ENCODE data around the gene ALB. TPM values are rescaled to one million over a fixed set of nuclear protein-coding genes. Genes with fewer than 3 reads are reported as not detected.

ALB gene
- total and polyA plus RNA-seq, 4 donors: 0.07 to 32.8 (median 4.4) TPM

- no peaks in the 10 kb centered on the region for H3K36me3 ChIP-seq (ENCODE audit: control insufficient read depth in 4 of 4, insufficient read depth in 4 of 4, low read length in 4 of 4)
- H3K27me3 ChIP-seq (ENCODE audit: control insufficient read depth in 3 of 3, insufficient read depth in 3 of 3, low read length in 2 of 3): no peaks in the 10 kb centered on the region
- no peaks in the 10 kb centered on the region for H3K9me3 ChIP-seq (ENCODE audit: control insufficient read depth in 4 of 4, insufficient read depth in 3 of 4, low read length in 3 of 4)
- no peak overlapping the region for H3K4me3 ChIP-seq
- no peak overlapping the region for H3K27ac ChIP-seq (ENCODE audit: low read depth in 1 of 2, low read length in 1 of 2)
- H3K4me1 ChIP-seq (ENCODE audit: control insufficient read depth in 5 of 5, insufficient read depth in 5 of 5, low read length in 5 of 5): no peaks in the 10 kb centered on the region
- DNase-seq (no peak), ATAC-seq (ENCODE audit: insufficient read depth, low FRiP score) (no peak)
- H3K9ac ChIP-seq (ENCODE audit: insufficient read depth in 1 of 2, low read length in 2 of 2): no peak overlapping the region
- TF ChIP-seq CTCF (IDR thresholded peaks at IDR 0.05; ENCODE audit: control extremely low read depth, extremely low read depth): no peak
Measured at GRCh38 chr4:73376251-73376650, 27.8 kb upstream of the ALB start.

GRCh38 chr4:73376976-73377375 lies 27.1 kb upstream of the ALB start:
- H3K9ac ChIP-seq (ENCODE audit: insufficient read depth in 1 of 2, low read length in 2 of 2): no peak overlapping the region
- DNase-seq: no peak
- H3K9me3 ChIP-seq (ENCODE audit: control insufficient read depth in 4 of 4, insufficient read depth in 3 of 4, low read length in 3 of 4): no peaks in the 10 kb centered on the region
- H3K27me3 ChIP-seq (ENCODE audit: control insufficient read depth in 3 of 3, insufficient read depth in 3 of 3, low read length in 2 of 3): no peaks in the 10 kb centered on the region
- no peaks in the 10 kb centered on the region for H3K36me3 ChIP-seq (ENCODE audit: control insufficient read depth in 4 of 4, insufficient read depth in 4 of 4, low read length in 4 of 4)
- no peak for ATAC-seq (ENCODE audit: insufficient read depth, low FRiP score)
- no peak overlapping the region for H3K27ac ChIP-seq (ENCODE audit: low read depth in 1 of 2, low read length in 1 of 2)
- 72 to 80% methylated on average over 4 of the region's 4 CpGs for WGBS, 2 donors
- TF ChIP-seq CTCF (IDR thresholded peaks at IDR 0.05; ENCODE audit: control extremely low read depth, extremely low read depth): no peak
- H3K4me3 ChIP-seq: no peak overlapping the region
- no peaks in the 10 kb centered on the region for H3K4me1 ChIP-seq (ENCODE audit: control insufficient read depth in 5 of 5, insufficient read depth in 5 of 5, low read length in 5 of 5)

- Histone ChIP-seq H3K27me3 (ENCODE audit: control insufficient read depth in 3 of 3, insufficient read depth in 3 of 3, low read length in 2 of 3) (no peaks in the 10 kb centered on the region), H3K4me1 (ENCODE audit: control insufficient read depth in 5 of 5, insufficient read depth in 5 of 5, low read length in 5 of 5) (no peaks in the 10 kb centered on the region), H3K9ac (ENCODE audit: insufficient read depth in 1 of 2, low read length in 2 of 2) (no peak overlapping the region), H3K36me3 (ENCODE audit: control insufficient read depth in 4 of 4, insufficient read depth in 4 of 4, low read length in 4 of 4) (no peaks in the 10 kb centered on the region), H3K9me3 (ENCODE audit: control insufficient read depth in 4 of 4, insufficient read depth in 3 of 4, low read length in 3 of 4) (no peaks in the 10 kb centered on the region), H3K4me3 (no peak overlapping the region), H3K27ac (ENCODE audit: low read depth in 1 of 2, low read length in 1 of 2) (no peak overlapping the region)
- no peak for DNase-seq
- TF ChIP-seq CTCF (IDR thresholded peaks at IDR 0.05; ENCODE audit: control extremely low read depth, extremely low read depth): no peak
- ATAC-seq (ENCODE audit: insufficient read depth, low FRiP score): no peak
- WGBS, 2 donors: 57 to 69% methylated on average over 5 of the region's 5 CpGs
Measured at GRCh38 chr4:73378887-73379286, 25.2 kb upstream of the ALB start.

- no peak overlapping the region for H3K9ac ChIP-seq (ENCODE audit: insufficient read depth in 1 of 2, low read length in 2 of 2)
- no peak for ATAC-seq (ENCODE audit: insufficient read depth, low FRiP score)
Measured at GRCh38 chr4:73379946-73380345, 24.1 kb upstream of the ALB start.

More at GRCh38 chr4:73379946-73380345, 24.1 kb upstream of the ALB start:
- no peaks in the 10 kb centered on the region for H3K4me1 ChIP-seq (ENCODE audit: control insufficient read depth in 5 of 5, insufficient read depth in 5 of 5, low read length in 5 of 5)
- no peaks in the 10 kb centered on the region for H3K27me3 ChIP-seq (ENCODE audit: control insufficient read depth in 3 of 3, insufficient read depth in 3 of 3, low read length in 2 of 3)
- no peaks in the 10 kb centered on the region for H3K9me3 ChIP-seq (ENCODE audit: control insufficient read depth in 4 of 4, insufficient read depth in 3 of 4, low read length in 3 of 4)
- no peak for TF ChIP-seq CTCF (IDR thresholded peaks at IDR 0.05; ENCODE audit: control extremely low read depth, extremely low read depth)
- no peaks in the 10 kb centered on the region for H3K36me3 ChIP-seq (ENCODE audit: control insufficient read depth in 4 of 4, insufficient read depth in 4 of 4, low read length in 4 of 4)
- H3K4me3 ChIP-seq: no peak overlapping the region
- no peak for DNase-seq
- H3K27ac ChIP-seq (ENCODE audit: low read depth in 1 of 2, low read length in 1 of 2): no peak overlapping the region
